ENCODE measurements around the gene GLYR1.
A peak's percentile ranks its signal among the peaks of the same experiment; 100 is the strongest.

Gene GLYR1

DNA sequence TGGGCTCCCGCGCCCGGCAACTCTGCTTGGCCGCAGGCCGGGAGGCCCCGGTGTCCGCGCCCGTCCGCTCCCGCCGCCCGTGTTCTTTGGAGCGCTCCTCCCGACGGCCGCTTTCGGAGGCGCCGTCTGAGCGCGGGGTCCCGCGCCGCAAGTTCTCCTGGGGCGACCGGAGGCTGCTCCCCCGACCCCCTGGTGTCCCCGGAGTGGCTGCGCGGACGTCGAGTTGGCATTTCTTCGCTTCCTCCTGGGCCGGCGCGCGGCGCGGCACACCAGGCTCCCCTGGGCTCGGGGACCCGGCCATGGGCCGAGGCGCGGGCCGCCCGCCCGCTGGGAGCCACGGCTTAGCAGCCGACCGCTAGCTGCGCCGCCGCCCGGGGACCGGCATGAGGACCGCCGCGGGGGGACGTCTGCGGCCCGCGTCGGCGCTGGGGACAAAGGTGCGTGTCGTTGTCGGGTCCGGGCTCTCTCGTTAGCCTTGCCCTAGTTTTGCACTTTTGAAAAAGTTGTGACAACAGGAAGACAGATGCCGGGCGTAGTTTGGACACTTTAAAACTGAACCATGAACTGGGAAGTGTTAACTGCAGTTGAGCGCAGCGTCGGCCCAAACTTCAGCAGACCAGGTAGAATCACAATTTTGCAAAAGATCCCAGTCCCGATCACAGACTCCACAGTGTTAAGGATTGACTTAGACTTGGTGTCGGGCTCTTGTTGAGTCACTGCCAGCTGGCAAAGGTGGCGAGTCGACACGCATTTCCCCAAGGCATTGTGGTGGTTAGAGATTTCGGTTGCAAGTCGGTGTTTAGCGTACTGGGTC lies 893 bp upstream of the GLYR1 start:
- H3K36me3 ChIP-seq (ENCODE audit: control insufficient read depth, insufficient read depth, low read length), result peaks cover 29% of the 10 kb centered on the region
- WGBS, 2 experiments (ENCODE audit: insufficient coverage in 2 of 2), result 1% methylated on average over 72 to 83 of the region's 83 CpGs
- peak overlapping the region; percentile 91 for H3K4me3 ChIP-seq (ENCODE audit: extremely low read depth, insufficient read depth, low read length, poor library complexity, severe bottlenecking)
- peak overlapping the region; percentile 91 for H3K27ac ChIP-seq (ENCODE audit: low read depth, low read length, severe bottlenecking)
- no peaks in the 10 kb centered on the region for H3K9me3 ChIP-seq (ENCODE audit: control insufficient read depth, low read length)
- H3K4me1 ChIP-seq (ENCODE audit: control insufficient read depth, insufficient read depth, low read length, poor library complexity, severe bottlenecking), result peaks cover 16% of the 10 kb centered on the region

DNA sequence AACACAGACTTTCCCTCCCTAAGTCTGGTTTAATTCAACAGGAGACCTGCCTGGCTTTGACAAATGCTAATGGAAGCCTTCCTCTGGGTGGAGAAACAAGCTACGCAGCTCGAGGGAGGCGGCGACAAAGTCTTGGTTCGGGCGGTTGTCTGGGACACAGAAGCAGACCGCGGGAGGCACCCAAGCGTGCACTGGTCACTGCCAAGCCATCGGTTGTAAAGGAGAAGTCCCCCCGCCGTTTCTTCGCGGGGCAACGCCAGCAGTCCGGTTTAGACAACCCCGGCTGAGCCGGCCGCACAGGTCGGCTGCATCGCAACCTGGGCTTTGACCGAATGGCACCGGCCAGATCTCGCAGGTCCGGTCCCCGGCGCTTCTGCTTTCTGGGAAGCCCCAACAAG lies 586 bp downstream of the GLYR1 start:
- WGBS, 2 experiments (ENCODE audit: insufficient coverage in 2 of 2), result 1% methylated on average over 20 to 26 of the region's 27 CpGs
- peaks cover 11% of the 10 kb centered on the region for H3K4me1 ChIP-seq (ENCODE audit: control insufficient read depth, insufficient read depth, low read length, poor library complexity, severe bottlenecking)
- no peaks in the 10 kb centered on the region for H3K9me3 ChIP-seq (ENCODE audit: control insufficient read depth, low read length)
- H3K27ac ChIP-seq (ENCODE audit: low read depth, low read length, severe bottlenecking), result peak overlapping the region; percentile 91
- H3K4me3 ChIP-seq (ENCODE audit: extremely low read depth, insufficient read depth, low read length, poor library complexity, severe bottlenecking), result peak overlapping the region; percentile 91
- H3K36me3 ChIP-seq (ENCODE audit: control insufficient read depth, insufficient read depth, low read length), result peaks cover 41% of the 10 kb centered on the region

DNA sequence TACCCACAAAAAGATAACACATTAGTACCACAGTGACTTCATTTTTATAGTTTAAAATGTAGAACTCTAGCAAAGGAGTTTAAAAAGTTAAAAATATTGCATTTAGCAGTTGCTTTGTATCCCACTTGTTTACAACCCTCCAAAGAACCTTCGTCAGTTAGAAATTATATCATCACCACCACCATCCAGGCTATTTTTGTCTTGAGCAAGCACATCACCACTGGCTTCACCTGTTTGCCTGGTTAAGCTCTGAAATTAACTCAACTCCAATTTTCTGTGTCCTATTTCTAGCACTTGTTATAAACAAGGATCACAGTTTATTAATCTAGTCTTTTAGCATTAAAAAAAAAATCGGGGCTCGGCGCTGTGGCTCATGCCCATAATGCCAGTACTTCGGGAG lies 6.1 kb downstream of the GLYR1 start:
- Histone ChIP-seq H3K9me3 (ENCODE audit: control insufficient read depth, low read length) (no peaks in the 10 kb centered on the region), H3K4me1 (ENCODE audit: control insufficient read depth, insufficient read depth, low read length, poor library complexity, severe bottlenecking) (no peaks in the 10 kb centered on the region), H3K27ac (ENCODE audit: low read depth, low read length, severe bottlenecking) (no peak overlapping the region), H3K36me3 (ENCODE audit: control insufficient read depth, insufficient read depth, low read length) (peaks cover 92% of the 10 kb centered on the region), H3K4me3 (ENCODE audit: extremely low read depth, insufficient read depth, low read length, poor library complexity, severe bottlenecking) (no peak overlapping the region)
- 77 to 80% methylated on average over 5 of the region's 5 CpGs for WGBS, 2 experiments (ENCODE audit: insufficient coverage in 2 of 2)

DNA sequence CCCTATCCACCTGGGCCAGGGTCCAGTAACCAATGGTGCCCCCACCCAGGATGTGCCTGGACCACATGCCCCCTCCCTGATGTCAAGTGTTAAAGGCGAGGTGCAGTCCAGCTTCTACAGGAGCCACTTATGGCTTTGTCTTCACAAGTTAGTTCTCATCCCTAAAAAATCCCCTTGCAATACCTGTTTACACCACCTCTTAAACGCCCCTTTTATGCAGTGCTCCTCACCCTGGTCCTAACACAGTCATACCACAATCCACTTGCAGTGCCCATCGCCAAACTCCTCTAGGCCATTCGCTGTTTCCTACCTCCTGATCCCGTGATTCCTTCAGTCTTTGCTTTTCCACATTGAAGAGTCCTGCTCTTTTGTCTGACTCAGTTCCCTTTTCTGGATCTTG lies 7.1 kb downstream of the GLYR1 start:
- Histone ChIP-seq H3K4me3 (ENCODE audit: extremely low read depth, insufficient read depth, low read length, poor library complexity, severe bottlenecking) (no peak overlapping the region), H3K9me3 (ENCODE audit: control insufficient read depth, low read length) (no peaks in the 10 kb centered on the region), H3K36me3 (ENCODE audit: control insufficient read depth, insufficient read depth, low read length) (peaks cover 95% of the 10 kb centered on the region), H3K27ac (ENCODE audit: low read depth, low read length, severe bottlenecking) (no peak overlapping the region), H3K4me1 (ENCODE audit: control insufficient read depth, insufficient read depth, low read length, poor library complexity, severe bottlenecking) (no peaks in the 10 kb centered on the region)
- 94 to 97% methylated on average over 5 of the region's 5 CpGs for WGBS, 2 experiments (ENCODE audit: insufficient coverage in 2 of 2)

DNA sequence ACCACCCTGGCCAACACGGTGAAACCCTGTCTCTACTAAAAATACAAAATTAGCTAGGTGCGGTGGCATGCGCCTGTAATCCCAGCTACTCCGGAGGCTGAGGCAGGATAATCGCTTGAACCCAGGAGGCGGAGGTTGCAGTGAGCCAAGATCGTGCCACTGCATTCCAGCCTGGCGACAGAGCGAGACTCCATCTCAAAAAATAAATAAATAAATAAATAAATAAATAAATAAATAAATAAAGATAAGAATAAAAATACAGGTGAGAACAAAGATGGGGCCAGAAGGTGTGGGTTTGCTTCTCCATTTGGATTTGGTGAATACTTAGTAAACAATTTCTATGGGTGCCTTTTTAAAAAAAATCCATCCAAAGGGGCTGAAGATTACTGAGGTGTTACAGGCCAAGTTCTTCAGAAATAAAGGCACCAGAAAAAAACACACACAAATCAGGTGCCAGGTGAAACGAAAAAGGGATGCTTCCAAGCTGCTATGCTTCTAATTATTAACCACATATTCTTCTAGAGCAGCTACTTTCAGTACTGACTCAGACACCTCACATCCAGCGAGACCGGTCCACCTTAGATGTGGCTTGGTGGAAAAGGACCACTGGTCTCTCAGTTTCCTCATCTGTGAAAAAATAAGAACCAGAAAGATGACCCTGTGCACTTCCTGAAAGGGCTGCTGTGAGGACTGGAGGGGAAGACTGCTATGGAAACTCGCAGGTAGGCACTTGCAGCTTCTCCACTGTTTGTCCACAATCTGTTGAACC lies 9.2 kb downstream of the GLYR1 start:
- Histone ChIP-seq H3K36me3 (ENCODE audit: control insufficient read depth, insufficient read depth, low read length) (peaks cover 95% of the 10 kb centered on the region), H3K9me3 (ENCODE audit: control insufficient read depth, low read length) (no peaks in the 10 kb centered on the region), H3K27ac (ENCODE audit: low read depth, low read length, severe bottlenecking) (no peak overlapping the region), H3K4me1 (ENCODE audit: control insufficient read depth, insufficient read depth, low read length, poor library complexity, severe bottlenecking) (no peaks in the 10 kb centered on the region), H3K4me3 (ENCODE audit: extremely low read depth, insufficient read depth, low read length, poor library complexity, severe bottlenecking) (no peak overlapping the region)
- whole genome bisulfite sequencing, 2 experiments (ENCODE audit: insufficient coverage in 2 of 2), result 92 to 98% methylated on average over 5 to 8 of the region's 13 CpGs

DNA sequence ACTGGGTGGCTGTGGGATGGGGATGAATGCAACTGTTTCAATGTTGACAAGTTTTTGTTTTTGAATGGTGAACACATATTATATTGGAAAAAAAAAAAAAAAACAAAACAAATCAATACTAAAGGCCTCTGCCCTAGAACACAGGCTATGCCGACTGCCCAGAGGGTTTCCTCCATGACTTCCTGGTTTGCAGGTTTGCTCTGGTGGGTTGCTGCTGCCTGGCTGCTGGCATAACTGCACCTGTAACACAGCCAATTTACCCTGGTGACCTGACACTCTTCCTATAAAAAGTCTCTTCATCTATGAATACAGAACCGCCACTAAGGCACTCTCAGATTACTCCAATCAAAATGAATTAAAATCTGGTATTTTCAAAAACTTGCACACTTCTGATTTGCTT lies 10.4 kb downstream of the GLYR1 start:
- no peaks in the 10 kb centered on the region for H3K9me3 ChIP-seq (ENCODE audit: control insufficient read depth, low read length)
- peaks cover 95% of the 10 kb centered on the region for H3K36me3 ChIP-seq (ENCODE audit: control insufficient read depth, insufficient read depth, low read length)
- H3K27ac ChIP-seq (ENCODE audit: low read depth, low read length, severe bottlenecking), result no peak overlapping the region
- H3K4me1 ChIP-seq (ENCODE audit: control insufficient read depth, insufficient read depth, low read length, poor library complexity, severe bottlenecking), result no peaks in the 10 kb centered on the region
- 100% methylated on average over 1 to 2 of the region's 2 CpGs for WGBS, 2 experiments (ENCODE audit: insufficient coverage in 2 of 2)
- no peak overlapping the region for H3K4me3 ChIP-seq (ENCODE audit: extremely low read depth, insufficient read depth, low read length, poor library complexity, severe bottlenecking)

DNA sequence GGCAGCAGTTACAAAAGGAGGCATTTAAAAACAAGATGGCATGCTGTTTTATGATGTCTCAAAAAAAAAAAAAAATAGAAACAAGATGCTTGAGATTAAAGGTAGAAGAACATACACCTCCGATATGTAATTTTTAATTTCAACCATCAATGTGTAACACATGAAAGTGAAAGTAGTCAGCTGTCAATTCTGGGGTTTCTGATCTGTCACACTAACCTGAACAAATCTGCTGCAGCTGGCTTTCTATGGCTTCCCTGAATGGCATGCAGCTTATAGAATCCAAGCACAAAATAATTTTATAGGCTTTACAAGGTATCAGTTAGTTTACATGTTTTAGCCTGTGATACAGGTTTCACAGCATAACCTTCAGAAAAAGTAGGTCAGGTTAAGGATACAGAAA lies 13.5 kb downstream of the GLYR1 start:
- Histone ChIP-seq H3K9me3 (ENCODE audit: control insufficient read depth, low read length) (no peaks in the 10 kb centered on the region), H3K27ac (ENCODE audit: low read depth, low read length, severe bottlenecking) (no peak overlapping the region), H3K4me1 (ENCODE audit: control insufficient read depth, insufficient read depth, low read length, poor library complexity, severe bottlenecking) (no peaks in the 10 kb centered on the region), H3K36me3 (ENCODE audit: control insufficient read depth, insufficient read depth, low read length) (peaks cover 97% of the 10 kb centered on the region), H3K4me3 (ENCODE audit: extremely low read depth, insufficient read depth, low read length, poor library complexity, severe bottlenecking) (no peak overlapping the region)
- WGBS, 2 experiments (ENCODE audit: insufficient coverage in 2 of 2), result 100% methylated on average over 1 of the region's 1 CpG; no CpG with 5 or more reads in 1 of the 2 experiments

DNA sequence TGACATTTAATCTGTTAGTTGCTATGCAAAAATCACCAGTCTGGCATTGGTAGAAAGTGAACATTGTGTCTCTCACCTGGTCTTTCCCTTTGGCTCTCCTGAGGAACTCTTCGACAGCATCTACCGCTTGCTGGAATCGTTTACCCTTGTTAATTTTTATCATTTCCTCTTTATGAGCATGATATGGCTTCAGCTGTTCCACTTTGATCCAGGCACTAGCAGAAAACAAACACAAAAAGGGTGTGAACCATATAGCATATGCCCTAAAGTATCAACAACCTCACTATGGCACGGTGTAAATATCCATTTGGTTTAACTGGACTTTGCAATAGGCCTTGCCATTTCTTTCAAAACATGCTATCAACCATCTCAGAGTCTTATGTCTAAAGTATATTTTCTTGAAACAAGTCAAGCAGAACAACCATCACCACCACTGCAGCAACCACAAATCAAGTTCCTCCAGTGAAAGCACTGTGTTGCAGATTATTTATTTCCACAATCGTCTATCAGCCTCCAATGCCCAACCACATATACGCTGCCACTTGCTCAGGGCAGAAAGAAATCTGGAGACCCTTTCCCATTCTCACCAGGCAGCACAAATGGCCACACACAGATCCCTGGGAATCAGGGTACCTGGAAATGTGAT lies 14.3 kb downstream of the GLYR1 start:
- 88 to 100% methylated on average over 3 to 4 of the region's 6 CpGs for WGBS, 2 experiments (ENCODE audit: insufficient coverage in 2 of 2)

DNA sequence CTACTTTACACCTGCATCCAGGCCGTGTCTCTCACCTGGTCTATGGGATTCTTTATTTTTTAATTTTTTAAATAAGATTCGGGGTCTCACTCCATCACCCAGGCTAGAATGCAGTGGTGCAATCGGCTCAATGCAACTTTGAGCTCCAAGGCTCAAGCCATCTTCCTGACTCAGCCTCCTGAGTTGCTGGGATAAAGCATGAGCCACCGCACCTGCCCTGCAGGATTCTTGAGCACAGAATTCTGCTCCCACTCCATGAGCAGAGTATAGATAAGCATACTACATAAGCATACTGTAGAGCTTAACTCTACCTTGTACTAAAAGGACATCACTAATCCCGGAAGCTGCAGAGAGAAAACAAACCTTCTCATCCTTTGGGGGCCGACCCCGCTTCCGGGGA lies 15.5 kb downstream of the GLYR1 start:
- peaks cover 98% of the 10 kb centered on the region for H3K36me3 ChIP-seq (ENCODE audit: control insufficient read depth, insufficient read depth, low read length)
- H3K9me3 ChIP-seq (ENCODE audit: control insufficient read depth, low read length), result no peaks in the 10 kb centered on the region
- no peak overlapping the region for H3K27ac ChIP-seq (ENCODE audit: low read depth, low read length, severe bottlenecking)
- no peak overlapping the region for H3K4me3 ChIP-seq (ENCODE audit: extremely low read depth, insufficient read depth, low read length, poor library complexity, severe bottlenecking)
- no peaks in the 10 kb centered on the region for H3K4me1 ChIP-seq (ENCODE audit: control insufficient read depth, insufficient read depth, low read length, poor library complexity, severe bottlenecking)
- WGBS, 2 experiments (ENCODE audit: insufficient coverage in 2 of 2), result 96 to 100% methylated on average over 3 to 6 of the region's 8 CpGs

More for the DNA sequence above, 14.3 kb downstream of the GLYR1 start:
- H3K36me3 ChIP-seq (ENCODE audit: control insufficient read depth, insufficient read depth, low read length), result peaks cover 96% of the 10 kb centered on the region
- no peaks in the 10 kb centered on the region for H3K9me3 ChIP-seq (ENCODE audit: control insufficient read depth, low read length)
- H3K27ac ChIP-seq (ENCODE audit: low read depth, low read length, severe bottlenecking), result no peak overlapping the region
- H3K4me1 ChIP-seq (ENCODE audit: control insufficient read depth, insufficient read depth, low read length, poor library complexity, severe bottlenecking), result no peaks in the 10 kb centered on the region
- no peak overlapping the region for H3K4me3 ChIP-seq (ENCODE audit: extremely low read depth, insufficient read depth, low read length, poor library complexity, severe bottlenecking)

DNA sequence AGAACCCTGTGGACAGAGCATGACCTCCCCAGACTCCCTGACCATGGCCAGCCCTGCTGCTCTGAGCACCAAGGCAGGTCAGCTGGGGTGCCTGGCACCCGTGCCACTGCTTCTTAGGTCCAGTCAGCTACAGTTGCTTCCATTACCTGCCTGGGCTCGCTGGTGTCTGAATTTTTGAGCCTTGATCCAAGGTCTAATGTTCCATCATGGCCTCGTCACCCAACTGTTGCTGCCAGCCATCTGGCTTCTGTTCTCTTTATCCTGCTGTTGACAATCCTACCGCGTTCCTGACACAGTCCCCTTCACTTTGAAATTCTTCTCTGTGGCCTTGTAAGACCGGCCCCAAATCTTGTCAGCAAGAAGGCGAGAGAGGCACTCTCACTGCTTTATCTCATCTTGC lies 16.7 kb downstream of the GLYR1 start:
- Histone ChIP-seq H3K36me3 (ENCODE audit: control insufficient read depth, insufficient read depth, low read length) (peaks cover 98% of the 10 kb centered on the region), H3K27ac (ENCODE audit: low read depth, low read length, severe bottlenecking) (no peak overlapping the region)

More for the DNA sequence above, 16.7 kb downstream of the GLYR1 start:
- H3K9me3 ChIP-seq (ENCODE audit: control insufficient read depth, low read length), result no peaks in the 10 kb centered on the region
- no peaks in the 10 kb centered on the region for H3K4me1 ChIP-seq (ENCODE audit: control insufficient read depth, insufficient read depth, low read length, poor library complexity, severe bottlenecking)
- no peak overlapping the region for H3K4me3 ChIP-seq (ENCODE audit: extremely low read depth, insufficient read depth, low read length, poor library complexity, severe bottlenecking)
- 95 to 98% methylated on average over 7 of the region's 7 CpGs for WGBS, 2 experiments (ENCODE audit: insufficient coverage in 2 of 2)

All from mesodermal cell (in vitro differentiated cells).